ENCODE data around the gene GLI2. TPM values are rescaled to one million over a fixed set of nuclear protein-coding genes. Genes with fewer than 3 reads are reported as not detected.

The GLI2 gene
- total and polyA plus RNA-seq, 8 donors, result 8.5 to 26.1 (median 18.4) TPM

GRCh38 chr2:120741571-120742561 is 6.2 kb downstream of the GLI2 start:
- ATAC-seq (no peak), DNase-seq (peak in 1 of 4 donors; percentile 78)
- peaks cover 56 to 92% of the 10 kb centered on the region in 2 donors for H3K27me3 ChIP-seq
- H3K4me1 ChIP-seq, result peaks cover 14 to 21% of the 10 kb centered on the region in 2 donors
- H3K4me3 ChIP-seq, result peak overlapping the region; percentile 13
- no peaks in the 10 kb centered on the region for H3K9me3 ChIP-seq
- TF ChIP-seq, protein P1, sequence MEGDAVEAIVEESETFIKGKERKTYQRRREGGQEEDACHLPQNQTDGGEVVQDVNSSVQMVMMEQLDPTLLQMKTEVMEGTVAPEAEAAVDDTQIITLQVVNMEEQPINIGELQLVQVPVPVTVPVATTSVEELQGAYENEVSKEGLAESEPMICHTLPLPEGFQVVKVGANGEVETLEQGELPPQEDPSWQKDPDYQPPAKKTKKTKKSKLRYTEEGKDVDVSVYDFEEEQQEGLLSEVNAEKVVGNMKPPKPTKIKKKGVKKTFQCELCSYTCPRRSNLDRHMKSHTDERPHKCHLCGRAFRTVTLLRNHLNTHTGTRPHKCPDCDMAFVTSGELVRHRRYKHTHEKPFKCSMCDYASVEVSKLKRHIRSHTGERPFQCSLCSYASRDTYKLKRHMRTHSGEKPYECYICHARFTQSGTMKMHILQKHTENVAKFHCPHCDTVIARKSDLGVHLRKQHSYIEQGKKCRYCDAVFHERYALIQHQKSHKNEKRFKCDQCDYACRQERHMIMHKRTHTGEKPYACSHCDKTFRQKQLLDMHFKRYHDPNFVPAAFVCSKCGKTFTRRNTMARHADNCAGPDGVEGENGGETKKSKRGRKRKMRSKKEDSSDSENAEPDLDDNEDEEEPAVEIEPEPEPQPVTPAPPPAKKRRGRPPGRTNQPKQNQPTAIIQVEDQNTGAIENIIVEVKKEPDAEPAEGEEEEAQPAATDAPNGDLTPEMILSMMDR (IDR thresholded peaks at IDR 0.05), result no peak
- no peak overlapping the region for H3K27ac ChIP-seq
- intact Hi-C loops (cut with DNase I), result no loop called here
- no peaks in the 10 kb centered on the region for H3K36me3 ChIP-seq

DNA sequence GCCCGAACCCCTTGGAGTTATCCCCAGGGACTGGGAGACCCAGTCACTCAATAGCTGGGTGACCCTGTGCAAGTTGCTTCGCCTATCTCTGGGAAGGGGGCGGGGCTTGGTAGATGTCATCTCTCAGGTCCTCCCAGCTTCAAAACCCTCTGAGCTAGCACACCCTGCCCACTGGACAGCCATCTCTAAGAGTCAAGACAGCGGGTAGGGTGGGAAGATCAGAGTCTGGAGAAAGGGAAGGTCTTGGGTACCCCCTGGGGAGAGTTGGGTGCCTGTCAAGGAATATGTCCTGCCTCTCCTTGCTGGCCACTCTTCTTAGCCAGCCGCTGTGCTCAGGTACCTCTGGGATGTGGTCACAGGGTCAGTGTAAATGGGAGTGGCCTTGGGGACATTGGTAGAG is 8.0 kb downstream of the GLI2 start:
- intact Hi-C loops (cut with DNase I), result no loop called here
- no peak overlapping the region for H3K27ac ChIP-seq
- H3K4me1 ChIP-seq, result peaks cover 10 to 11% of the 10 kb centered on the region in 2 donors
- peaks cover 41 to 74% of the 10 kb centered on the region in 2 donors for H3K27me3 ChIP-seq
- ATAC-seq (no peak), DNase-seq (no peak)
- TF ChIP-seq, protein P1 (IDR thresholded peaks at IDR 0.05), result no peak
- no peaks in the 10 kb centered on the region for H3K9me3 ChIP-seq
- no peak overlapping the region for H3K4me3 ChIP-seq
- no peaks in the 10 kb centered on the region for H3K36me3 ChIP-seq

DNA sequence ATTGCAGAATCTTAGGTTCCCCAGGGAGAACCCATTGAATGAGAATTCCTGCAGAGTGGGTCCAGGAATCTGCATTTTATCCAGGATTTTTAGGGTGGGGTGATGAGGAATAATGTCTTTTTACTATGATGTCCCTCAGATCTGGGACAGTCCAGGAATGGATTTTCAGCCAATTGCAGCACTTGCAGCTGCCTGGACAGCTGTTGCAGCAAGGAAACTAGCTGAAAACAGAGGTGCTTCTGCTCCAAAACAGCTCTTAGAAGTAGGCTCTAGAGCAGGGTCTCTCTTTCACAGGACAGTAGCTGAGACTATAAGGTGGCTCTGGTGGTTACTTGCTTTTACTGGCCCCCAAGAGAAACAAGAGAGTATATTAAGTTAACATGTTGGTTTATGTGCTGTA is 9.1 kb downstream of the GLI2 start:
- H3K27ac ChIP-seq, result no peak overlapping the region
- TF ChIP-seq, protein P1 (IDR thresholded peaks at IDR 0.05), result no peak
- peaks cover 33 to 63% of the 10 kb centered on the region in 2 donors for H3K27me3 ChIP-seq
- no peaks in the 10 kb centered on the region for H3K36me3 ChIP-seq
- no peaks in the 10 kb centered on the region for H3K9me3 ChIP-seq
- intact Hi-C loops (cut with DNase I), result no loop called here
- DNase-seq (no peak), ATAC-seq (no peak)
- H3K4me1 ChIP-seq, result peaks cover 8 to 10% of the 10 kb centered on the region in 2 donors
- no peak overlapping the region for H3K4me3 ChIP-seq

DNA sequence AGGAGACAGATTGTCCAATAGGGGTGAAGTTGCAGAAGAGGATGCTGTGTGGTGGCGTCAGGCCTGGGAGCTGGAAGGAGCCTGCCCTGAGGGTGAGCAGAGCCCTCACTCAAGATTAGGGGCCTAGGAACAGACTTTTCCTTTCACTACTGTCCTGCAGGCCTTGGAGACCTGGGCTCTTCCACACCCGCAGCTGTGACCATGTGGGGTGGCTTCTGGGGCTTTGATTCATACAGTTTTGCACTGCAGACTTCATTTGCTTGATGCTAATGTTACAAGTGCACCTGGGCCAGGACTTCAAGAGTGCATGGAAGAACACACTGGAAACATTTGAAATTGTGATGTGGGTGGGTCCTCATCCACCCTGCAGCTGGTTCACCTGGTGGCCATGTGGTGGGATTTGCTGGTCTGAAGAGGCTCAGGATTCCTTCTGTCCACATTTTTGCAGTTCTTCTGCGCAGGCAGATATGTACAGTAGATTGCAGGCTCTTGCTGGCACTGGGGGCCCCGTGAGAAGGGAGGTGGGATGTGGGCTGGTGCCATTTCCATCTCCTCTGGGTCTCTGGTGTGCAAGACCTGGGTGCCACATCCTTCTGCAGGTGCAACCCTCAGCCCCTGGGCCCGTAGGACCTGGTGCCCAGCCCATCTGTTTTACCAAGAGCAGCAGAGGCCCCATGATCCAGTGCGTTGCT is 9.9 kb downstream of the GLI2 start:
- peak in 1 of 4 donors; percentile 35 for DNase-seq
- H3K4me1 ChIP-seq, result peaks cover 8 to 10% of the 10 kb centered on the region in 2 donors
- TF ChIP-seq, protein P1 (IDR thresholded peaks at IDR 0.05), result no peak

GRCh38 chr2:120746144-120746543 is 10.5 kb downstream of the GLI2 start:
- Histone ChIP-seq H3K9me3 (no peaks in the 10 kb centered on the region), H3K27ac (no peak overlapping the region), H3K4me1 (peaks cover 6 to 10% of the 10 kb centered on the region in 2 donors), H3K4me3 (no peak overlapping the region), H3K27me3 (peaks cover 21 to 50% of the 10 kb centered on the region in 2 donors), H3K36me3 (no peaks in the 10 kb centered on the region)
- intact Hi-C loops (cut with DNase I), result no loop called here
- no peak for ATAC-seq
- TF ChIP-seq, protein P1 (IDR thresholded peaks at IDR 0.05), result no peak
- peak in 1 of 4 donors; percentile 49 for DNase-seq

More for the DNA sequence above, 9.9 kb downstream of the GLI2 start:
- intact Hi-C loops (cut with DNase I), result no loop called here
- Histone ChIP-seq H3K4me3 (no peak overlapping the region), H3K9me3 (no peaks in the 10 kb centered on the region), H3K36me3 (no peaks in the 10 kb centered on the region), H3K27me3 (peaks cover 27 to 55% of the 10 kb centered on the region in 2 donors), H3K27ac (no peak overlapping the region)
- ATAC-seq, result no peak

Measured in left lung (tissue), 10 donors.